ENCODE results near the gene YBX1.

YBX1 gene

DNA sequence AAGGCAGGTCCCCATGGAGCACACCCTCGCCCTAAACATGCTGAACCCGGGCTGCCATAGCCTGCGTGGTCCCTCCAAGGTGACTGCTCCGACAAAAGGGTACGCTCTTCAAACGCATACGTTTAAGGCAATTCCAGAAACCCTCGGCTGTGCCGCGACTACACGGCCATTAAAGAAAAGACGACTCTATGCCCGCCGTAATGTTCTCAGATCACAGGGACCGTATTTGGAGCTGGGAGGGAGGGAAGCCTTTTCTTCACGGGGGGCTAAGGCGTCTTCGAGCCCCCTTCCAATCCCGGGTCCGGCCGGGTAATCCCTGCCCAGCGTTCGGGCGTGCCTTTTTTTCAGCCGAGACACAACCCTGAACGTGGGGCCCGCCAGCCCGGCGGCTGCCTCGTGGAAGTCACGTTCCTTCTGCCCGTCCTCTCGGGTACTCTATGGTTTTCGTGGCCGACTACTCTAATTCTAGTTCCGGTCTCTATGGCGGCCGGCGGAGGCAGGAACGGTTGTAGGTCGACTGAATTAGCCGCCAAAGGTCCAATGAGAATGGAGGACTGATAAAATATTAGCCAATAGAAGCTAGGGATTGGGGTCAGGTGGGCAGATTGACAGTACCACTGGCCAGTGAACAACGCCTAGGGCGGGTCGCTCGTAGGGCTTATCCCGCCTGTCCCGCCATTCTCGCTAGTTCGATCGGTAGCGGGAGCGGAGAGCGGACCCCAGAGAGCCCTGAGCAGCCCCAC is at the start of gene YBX1 (continued):
- TF ChIP-seq, protein P1, sequence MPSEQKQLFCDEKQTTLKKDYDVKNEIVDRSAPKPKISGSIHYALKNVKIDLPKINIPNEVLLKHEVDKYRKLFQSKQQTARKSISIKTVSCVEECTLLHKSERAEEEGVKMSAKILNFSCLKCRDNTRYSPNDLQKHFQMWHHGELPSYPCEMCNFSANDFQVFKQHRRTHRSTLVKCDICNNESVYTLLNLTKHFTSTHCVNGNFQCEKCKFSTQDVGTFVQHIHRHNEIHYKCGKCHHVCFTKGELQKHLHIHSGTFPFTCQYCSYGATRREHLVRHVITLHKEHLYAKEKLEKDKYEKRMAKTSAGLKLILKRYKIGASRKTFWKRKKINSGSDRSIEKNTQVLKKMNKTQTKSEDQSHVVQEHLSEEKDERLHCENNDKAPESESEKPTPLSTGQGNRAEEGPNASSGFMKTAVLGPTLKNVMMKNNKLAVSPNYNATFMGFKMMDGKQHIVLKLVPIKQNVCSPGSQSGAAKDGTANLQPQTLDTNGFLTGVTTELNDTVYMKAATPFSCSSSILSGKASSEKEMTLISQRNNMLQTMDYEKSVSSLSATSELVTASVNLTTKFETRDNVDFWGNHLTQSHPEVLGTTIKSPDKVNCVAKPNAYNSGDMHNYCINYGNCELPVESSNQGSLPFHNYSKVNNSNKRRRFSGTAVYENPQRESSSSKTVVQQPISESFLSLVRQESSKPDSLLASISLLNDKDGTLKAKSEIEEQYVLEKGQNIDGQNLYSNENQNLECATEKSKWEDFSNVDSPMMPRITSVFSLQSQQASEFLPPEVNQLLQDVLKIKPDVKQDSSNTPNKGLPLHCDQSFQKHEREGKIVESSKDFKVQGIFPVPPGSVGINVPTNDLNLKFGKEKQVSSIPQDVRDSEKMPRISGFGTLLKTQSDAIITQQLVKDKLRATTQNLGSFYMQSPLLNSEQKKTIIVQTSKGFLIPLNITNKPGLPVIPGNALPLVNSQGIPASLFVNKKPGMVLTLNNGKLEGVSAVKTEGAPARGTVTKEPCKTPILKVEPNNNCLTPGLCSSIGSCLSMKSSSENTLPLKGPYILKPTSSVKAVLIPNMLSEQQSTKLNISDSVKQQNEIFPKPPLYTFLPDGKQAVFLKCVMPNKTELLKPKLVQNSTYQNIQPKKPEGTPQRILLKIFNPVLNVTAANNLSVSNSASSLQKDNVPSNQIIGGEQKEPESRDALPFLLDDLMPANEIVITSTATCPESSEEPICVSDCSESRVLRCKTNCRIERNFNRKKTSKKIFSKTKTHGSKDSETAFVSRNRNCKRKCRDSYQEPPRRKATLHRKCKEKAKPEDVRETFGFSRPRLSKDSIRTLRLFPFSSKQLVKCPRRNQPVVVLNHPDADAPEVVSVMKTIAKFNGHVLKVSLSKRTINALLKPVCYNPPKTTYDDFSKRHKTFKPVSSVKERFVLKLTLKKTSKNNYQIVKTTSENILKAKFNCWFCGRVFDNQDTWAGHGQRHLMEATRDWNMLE (tag by site-specific recombination; conservative IDR thresholded peaks at IDR 0.05; ENCODE audit: low read depth) = 0 out of 2 replicates have a peak, but pooled peaks have one; percentile 45
- TF ChIP-seq ZNF510 (tag by site-specific recombination; IDR thresholded peaks at IDR 0.05; ENCODE audit: insufficient replicate concordance) (no peak), KLF1 (tag by site-specific recombination; IDR thresholded peaks at IDR 0.05) (0 out of 2 replicates have a peak, but pooled peaks have one; percentile 17), ZNF610 (tag by site-specific recombination; IDR thresholded peaks at IDR 0.05; ENCODE audit: borderline replicate concordance) (no peak), ZNF16 (tag by site-specific recombination; IDR thresholded peaks at IDR 0.05; ENCODE audit: low read depth) (no peak), ZNF184 (tag by site-specific recombination; IDR thresholded peaks at IDR 0.05) (no peak), RBAK (tag by site-specific recombination; IDR thresholded peaks at IDR 0.05) (no peak), ZBTB20 (tag by site-specific recombination; IDR thresholded peaks at IDR 0.05) (peak; percentile 70; the same call in 1 of the 2 replicates), ZNF302 (tag by site-specific recombination; IDR thresholded peaks at IDR 0.05; ENCODE audit: low read depth) (no peak), ZNF341 (tag by site-specific recombination; IDR thresholded peaks at IDR 0.05; ENCODE audit: low read depth) (peak; percentile 44), ZNF155 (tag by site-specific recombination; IDR thresholded peaks at IDR 0.05) (no peak), ZNF624 (tag by site-specific recombination; IDR thresholded peaks at IDR 0.05) (no peak), ZBTB21 (tag by site-specific recombination; IDR thresholded peaks at IDR 0.05) (0 out of 2 replicates have a peak, but pooled peaks have one; percentile 46), ZFP3 (tag by site-specific recombination; IDR thresholded peaks at IDR 0.05; ENCODE audit: low read depth) (no peak), GLIS2 (tag by site-specific recombination; IDR thresholded peaks at IDR 0.05) (peak; percentile 51), ZBTB7A (tag by site-specific recombination; IDR thresholded peaks at IDR 0.05; ENCODE audit: low read depth) (no peak), ZNF423 (tag by site-specific recombination; IDR thresholded peaks at IDR 0.05) (no peak), ZNF548 (tag by site-specific recombination; IDR thresholded peaks at IDR 0.05) (no peak), ZNF10 (tag by site-specific recombination; IDR thresholded peaks at IDR 0.05) (no peak), MEIS1 (CRISPR knock-in tag; IDR thresholded peaks at IDR 0.05; ENCODE audit: borderline replicate concordance) (no peak), ZNF670 (tag by site-specific recombination; IDR thresholded peaks at IDR 0.05; ENCODE audit: low read depth) (no peak), REPIN1 (tag by site-specific recombination; IDR thresholded peaks at IDR 0.05; ENCODE audit: low read depth) (no peak), ZNF473 (tag by site-specific recombination; IDR thresholded peaks at IDR 0.05) (no peak), ZNF169 (tag by site-specific recombination; IDR thresholded peaks at IDR 0.05) (no peak), ZNF292 (tag by site-specific recombination; IDR thresholded peaks at IDR 0.05; ENCODE audit: borderline replicate concordance, low read depth) (no peak)
- TF ChIP-seq, protein P2, sequence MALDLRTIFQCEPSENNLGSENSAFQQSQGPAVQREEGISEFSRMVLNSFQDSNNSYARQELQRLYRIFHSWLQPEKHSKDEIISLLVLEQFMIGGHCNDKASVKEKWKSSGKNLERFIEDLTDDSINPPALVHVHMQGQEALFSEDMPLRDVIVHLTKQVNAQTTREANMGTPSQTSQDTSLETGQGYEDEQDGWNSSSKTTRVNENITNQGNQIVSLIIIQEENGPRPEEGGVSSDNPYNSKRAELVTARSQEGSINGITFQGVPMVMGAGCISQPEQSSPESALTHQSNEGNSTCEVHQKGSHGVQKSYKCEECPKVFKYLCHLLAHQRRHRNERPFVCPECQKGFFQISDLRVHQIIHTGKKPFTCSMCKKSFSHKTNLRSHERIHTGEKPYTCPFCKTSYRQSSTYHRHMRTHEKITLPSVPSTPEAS (tag by site-specific recombination; IDR thresholded peaks at IDR 0.05) = no peak
- TF ChIP-seq, protein P3, sequence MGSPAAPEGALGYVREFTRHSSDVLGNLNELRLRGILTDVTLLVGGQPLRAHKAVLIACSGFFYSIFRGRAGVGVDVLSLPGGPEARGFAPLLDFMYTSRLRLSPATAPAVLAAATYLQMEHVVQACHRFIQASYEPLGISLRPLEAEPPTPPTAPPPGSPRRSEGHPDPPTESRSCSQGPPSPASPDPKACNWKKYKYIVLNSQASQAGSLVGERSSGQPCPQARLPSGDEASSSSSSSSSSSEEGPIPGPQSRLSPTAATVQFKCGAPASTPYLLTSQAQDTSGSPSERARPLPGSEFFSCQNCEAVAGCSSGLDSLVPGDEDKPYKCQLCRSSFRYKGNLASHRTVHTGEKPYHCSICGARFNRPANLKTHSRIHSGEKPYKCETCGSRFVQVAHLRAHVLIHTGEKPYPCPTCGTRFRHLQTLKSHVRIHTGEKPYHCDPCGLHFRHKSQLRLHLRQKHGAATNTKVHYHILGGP (tag by site-specific recombination; IDR thresholded peaks at IDR 0.05) = no peak
- TF ChIP-seq, protein P4, sequence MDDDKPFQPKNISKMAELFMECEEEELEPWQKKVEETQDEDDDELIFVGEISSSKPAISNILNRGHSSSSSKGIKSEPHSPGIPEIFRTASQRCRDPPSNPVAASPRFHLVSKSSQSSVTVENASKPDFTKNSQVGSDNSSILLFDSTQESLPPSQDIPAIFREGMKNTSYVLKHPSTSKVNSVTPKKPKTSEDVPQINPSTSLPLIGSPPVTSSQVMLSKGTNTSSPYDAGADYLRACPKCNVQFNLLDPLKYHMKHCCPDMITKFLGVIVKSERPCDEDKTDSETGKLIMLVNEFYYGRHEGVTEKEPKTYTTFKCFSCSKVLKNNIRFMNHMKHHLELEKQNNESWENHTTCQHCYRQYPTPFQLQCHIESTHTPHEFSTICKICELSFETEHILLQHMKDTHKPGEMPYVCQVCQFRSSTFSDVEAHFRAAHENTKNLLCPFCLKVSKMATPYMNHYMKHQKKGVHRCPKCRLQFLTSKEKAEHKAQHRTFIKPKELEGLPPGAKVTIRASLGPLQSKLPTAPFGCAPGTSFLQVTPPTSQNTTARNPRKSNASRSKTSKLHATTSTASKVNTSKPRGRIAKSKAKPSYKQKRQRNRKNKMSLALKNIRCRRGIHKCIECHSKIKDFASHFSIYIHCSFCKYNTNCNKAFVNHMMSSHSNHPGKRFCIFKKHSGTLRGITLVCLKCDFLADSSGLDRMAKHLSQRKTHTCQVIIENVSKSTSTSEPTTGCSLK (tag by site-specific recombination; IDR thresholded peaks at IDR 0.05) = no peak

Measured in HEK293 (cell line).